KOPT-K1 (cell line): ENCODE data around the gene DCN.
"Not testable (repeated sequence)": the region's sequence is repeated elsewhere in the genome, so short reads cannot be mapped to it uniquely, and the experiment has no call there.

Source experiments
- H3K27ac ChIP-seq: fragments of 200-600 bp; sonication (generic); 2 replicates; pipeline ENCODE4 v1.5.1; 2016; ENCODE audit warnings: antibody characterized with exemption, mild to moderate bottlenecking, low read depth, low read length; ENCODE audit not compliant: poor library complexity, severe bottlenecking
- H3K36me3 ChIP-seq: fragments of 200-600 bp; sonication (generic); 2 replicates; pipeline ENCODE4 v1.5.1; 2017; ENCODE audit warnings: antibody characterized with exemption, mild to moderate bottlenecking, low read length, moderate library complexity; ENCODE audit not compliant: insufficient read depth
- H3K9me3 ChIP-seq: fragments of 200-600 bp; sonication (generic); 2 replicates; pipeline ENCODE4 v1.5.1; 2017; ENCODE audit warnings: antibody characterized with exemption, low read length, mild to moderate bottlenecking; ENCODE audit not compliant: insufficient read depth, poor library complexity, severe bottlenecking

Gene DCN

GRCh38 chr12:91182636-91183455, at the start of gene DCN:
Gene DCN, minus strand, starts transcription at chr12:91182817. Its CDS starts 4,265 bp downstream, at chr12:91178552.
- Histone ChIP-seq H3K9me3 (no peaks in the 10 kb centered on the region), H3K27ac (no peak within 1 kb of the TSS), H3K36me3 (no peaks in the 10 kb centered on the region)

GRCh38 chr12:91230841-91231240, 48.2 kb upstream of the DCN start:
- H3K9me3 ChIP-seq = no peaks in the 10 kb centered on the region
- H3K27ac ChIP-seq = no peak overlapping the region
- H3K36me3 ChIP-seq = no peaks in the 10 kb centered on the region

DNA sequence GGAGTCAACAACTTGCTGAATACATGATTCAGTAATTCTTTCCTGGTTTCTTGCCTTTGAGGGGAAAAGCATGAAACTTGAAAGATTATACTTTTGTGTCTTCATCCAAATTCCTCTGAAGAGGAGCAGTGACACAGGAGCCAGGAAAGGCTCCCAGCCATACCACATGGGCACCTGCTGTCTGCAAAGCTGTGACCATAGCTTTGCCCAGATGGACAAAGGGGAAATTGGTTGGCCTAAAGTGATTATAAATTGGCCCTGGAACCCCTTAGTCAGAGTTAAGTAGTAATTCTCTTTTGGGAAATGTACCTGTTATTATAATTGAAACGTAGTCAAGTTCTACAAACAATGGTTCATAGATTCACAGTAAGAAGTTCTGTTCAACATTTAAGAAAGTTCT, 44.3 kb upstream of the DCN start:
- Histone ChIP-seq H3K36me3 (no peaks in the 10 kb centered on the region), H3K27ac (no peak overlapping the region), H3K9me3 (no peaks in the 10 kb centered on the region)

- Histone ChIP-seq H3K9me3 (no peaks in the 10 kb centered on the region), H3K27ac (no peak overlapping the region)
These were observed 42.7 kb upstream of the DCN start for GRCh38 chr12:91225316-91225715.

GRCh38 chr12:91224401-91224800, 41.8 kb upstream of the DCN start:
- Histone ChIP-seq H3K9me3 (no peaks in the 10 kb centered on the region), H3K27ac (no peak overlapping the region), H3K36me3 (no peaks in the 10 kb centered on the region)

More at GRCh38 chr12:91225316-91225715, 42.7 kb upstream of the DCN start:
- H3K36me3 ChIP-seq = no peaks in the 10 kb centered on the region

DNA sequence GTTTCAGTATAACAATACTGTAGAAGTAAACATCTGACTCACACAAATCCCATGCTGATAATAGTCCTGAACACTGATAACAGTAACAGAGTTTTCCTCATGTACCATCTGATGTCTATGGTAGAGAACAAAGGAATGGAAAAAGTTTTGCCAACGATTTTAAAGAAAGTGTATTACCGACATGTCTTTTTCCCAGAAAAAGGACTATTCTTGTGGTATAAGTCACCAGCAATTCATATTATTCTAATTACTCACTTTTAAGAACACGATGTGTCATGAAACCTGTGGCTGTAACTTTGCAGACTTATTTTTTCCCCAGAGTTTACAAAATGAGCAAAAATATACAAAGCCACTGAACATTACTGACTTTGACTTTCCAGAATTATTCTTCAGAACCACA, 40.1 kb upstream of the DCN start:
- Histone ChIP-seq H3K27ac (no peak overlapping the region), H3K9me3 (no peaks in the 10 kb centered on the region), H3K36me3 (no peaks in the 10 kb centered on the region)

- Histone ChIP-seq H3K36me3 (no peaks in the 10 kb centered on the region), H3K27ac (no peak overlapping the region), H3K9me3 (no peaks in the 10 kb centered on the region)
These were observed 37.3 kb upstream of the DCN start for GRCh38 chr12:91219919-91220318.

GRCh38 chr12:91219511-91219910, 36.9 kb upstream of the DCN start:
- no peaks in the 10 kb centered on the region for H3K9me3 ChIP-seq
- H3K27ac ChIP-seq = no peak overlapping the region
- no peaks in the 10 kb centered on the region for H3K36me3 ChIP-seq

DNA sequence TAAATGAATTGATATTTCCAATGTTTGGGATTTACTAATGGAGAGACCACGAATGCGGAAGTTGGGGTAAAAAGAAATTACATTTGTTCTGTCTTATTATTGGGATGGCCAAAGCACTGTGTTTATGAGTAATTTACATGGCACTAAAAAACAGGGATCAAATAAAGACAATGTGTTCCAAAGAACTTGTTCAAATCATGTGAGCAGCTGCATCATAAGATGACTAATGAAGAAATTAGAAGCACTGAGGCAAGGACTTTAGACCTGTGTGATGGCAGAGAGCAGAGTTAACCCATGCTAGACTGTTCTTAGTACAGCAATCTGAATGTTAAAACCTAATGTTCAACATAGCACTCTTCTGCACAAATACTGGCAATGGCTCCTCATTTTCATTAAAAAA, 34.3 kb upstream of the DCN start:
- Histone ChIP-seq H3K27ac (no peak overlapping the region), H3K36me3 (no peaks in the 10 kb centered on the region), H3K9me3 (no peaks in the 10 kb centered on the region)

DNA sequence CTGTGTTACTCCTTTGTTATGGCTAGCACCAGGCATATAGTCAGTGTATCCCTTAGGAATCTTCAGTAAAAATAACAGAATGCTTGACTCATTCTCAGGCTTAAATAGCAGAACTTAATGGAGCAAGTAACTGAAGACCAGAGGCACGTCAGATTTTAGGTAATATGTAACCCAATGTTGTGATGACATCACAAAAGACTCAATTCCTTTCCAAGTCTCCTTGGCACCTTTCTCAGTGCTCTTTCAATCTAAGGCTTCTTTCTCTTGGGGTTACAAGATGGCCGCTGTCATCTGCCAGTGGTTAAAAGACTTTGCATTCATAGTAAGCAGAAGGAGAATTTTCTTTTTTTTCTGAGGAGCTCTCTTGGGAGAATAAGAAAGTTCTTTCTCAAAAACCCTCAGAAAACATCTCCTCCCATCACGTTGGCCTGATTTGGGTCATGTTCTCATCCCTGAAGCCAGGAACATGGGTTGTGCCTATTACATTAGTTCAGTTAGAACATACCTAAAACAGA, 33.4 kb upstream of the DCN start:
- H3K27ac ChIP-seq = no peak overlapping the region
- H3K36me3 ChIP-seq = no peaks in the 10 kb centered on the region
- H3K9me3 ChIP-seq = no peaks in the 10 kb centered on the region

GRCh38 chr12:91211866-91212265, 29.2 kb upstream of the DCN start:
- no peaks in the 10 kb centered on the region for H3K9me3 ChIP-seq

GRCh38 chr12:91210618-91211017, 28.0 kb upstream of the DCN start:
- no peak overlapping the region for H3K27ac ChIP-seq
- H3K36me3 ChIP-seq = no peaks in the 10 kb centered on the region
- H3K9me3 ChIP-seq = no peaks in the 10 kb centered on the region

More at GRCh38 chr12:91211866-91212265, 29.2 kb upstream of the DCN start:
- no peak overlapping the region for H3K27ac ChIP-seq
- H3K36me3 ChIP-seq = no peaks in the 10 kb centered on the region

DNA sequence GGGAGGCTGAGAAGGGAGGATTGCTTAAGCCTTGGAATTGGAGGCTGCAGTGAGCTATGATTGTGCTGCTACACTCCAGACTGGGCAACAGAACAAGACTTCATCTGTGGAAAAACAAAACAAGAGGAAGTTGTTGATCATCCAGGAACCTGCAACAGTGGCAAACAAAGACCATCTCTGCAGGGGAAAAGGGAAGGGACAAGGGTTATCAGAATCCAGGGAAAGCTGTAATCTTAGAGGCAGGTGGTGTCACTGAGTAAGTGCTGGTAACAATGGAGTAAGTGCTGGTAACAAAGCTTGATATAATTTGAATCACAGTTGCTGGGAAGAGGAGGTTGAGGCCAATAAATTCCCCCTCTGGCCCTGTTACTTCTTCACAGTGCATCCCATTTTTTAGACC, 27.5 kb upstream of the DCN start:
- no peaks in the 10 kb centered on the region for H3K9me3 ChIP-seq
- no peak overlapping the region for H3K27ac ChIP-seq
- no peaks in the 10 kb centered on the region for H3K36me3 ChIP-seq

- H3K36me3 ChIP-seq, H3K9me3 ChIP-seq, H3K27ac ChIP-seq: not testable (repeated sequence)
These were observed 24.7 kb upstream of the DCN start for GRCh38 chr12:91207301-91207700.

GRCh38 chr12:91205811-91206210, 23.2 kb upstream of the DCN start:
- Histone ChIP-seq H3K9me3 (no peaks in the 10 kb centered on the region), H3K36me3 (no peaks in the 10 kb centered on the region), H3K27ac (no peak overlapping the region)

DNA sequence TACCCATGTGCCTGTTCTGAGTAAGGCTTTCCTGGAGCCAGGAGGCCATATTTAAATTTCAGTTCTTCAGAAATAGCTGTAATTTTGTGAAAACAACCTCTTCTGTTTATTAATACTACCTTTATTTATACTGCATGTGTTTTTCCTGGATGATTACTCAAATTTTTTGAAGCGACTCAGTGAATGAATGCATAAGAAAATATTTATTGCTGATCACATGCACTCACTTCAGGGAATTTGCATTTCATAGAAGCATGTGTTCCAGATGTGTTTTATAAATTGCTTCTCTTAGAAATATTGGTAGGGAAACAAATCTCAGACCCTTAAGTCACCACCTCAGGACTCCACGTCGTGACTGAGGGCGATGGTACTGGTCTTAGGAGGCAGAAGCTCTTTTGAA, 21.8 kb upstream of the DCN start:
- Histone ChIP-seq H3K36me3 (no peaks in the 10 kb centered on the region), H3K27ac (no peak overlapping the region), H3K9me3 (no peaks in the 10 kb centered on the region)
